HEK293 (cell line): Measurements from ENCODE around the gene APOO.
A peak's percentile ranks its signal among the peaks of the same experiment; 100 is the strongest.

Experiments
- ATF2 ChIP-seq: fragments of 450-650 bp; formaldehyde crosslinking; IDR thresholded peaks from 2 replicates; pipeline ENCODE4 v1.5.1; 2016; ENCODE audit warnings: missing biosample characterization, missing genetic modification characterization, low read depth
- ELK4 ChIP-seq: IDR thresholded peaks from 2 replicates; pipeline ENCODE4 v1.6.1; 2011; ENCODE audit warnings: mild to moderate bottlenecking, low read depth, low read length, borderline replicate concordance
- HOXA7 ChIP-seq: sonication (generic); formaldehyde crosslinking; IDR thresholded peaks from 2 replicates; pipeline ENCODE4 v1.8.1; 2022; ENCODE audit warnings: missing genetic modification reagents, borderline replicate concordance
- HOXD13 ChIP-seq: sonication (generic); formaldehyde crosslinking; IDR thresholded peaks from 2 replicates; pipeline ENCODE4 v1.8.0; 2022; ENCODE audit warnings: missing genetic modification reagents, borderline replicate concordance
- MZF1 ChIP-seq: fragments of 450-650 bp; formaldehyde crosslinking; IDR thresholded peaks from 2 replicates; pipeline ENCODE4 v1.5.1; 2017; ENCODE audit warnings: missing biosample characterization, missing genetic modification characterization, borderline replicate concordance
- PRDM1 ChIP-seq: fragments of 450-650 bp; formaldehyde crosslinking; IDR thresholded peaks from 2 replicates; pipeline ENCODE4; 2016; ENCODE audit warnings: missing biosample characterization, missing genetic modification characterization
- REPIN1 ChIP-seq: fragments of 450-650 bp; formaldehyde crosslinking; IDR thresholded peaks from 2 replicates; pipeline ENCODE4 v1.5.1; 2017; ENCODE audit warnings: missing biosample characterization, missing genetic modification characterization, low read depth
- SP7 ChIP-seq: fragments of 450-650 bp; formaldehyde crosslinking; IDR thresholded peaks from 2 replicates; pipeline ENCODE4 v1.5.1; 2016; ENCODE audit warnings: missing biosample characterization, missing genetic modification characterization
- TSHZ1 ChIP-seq: fragments of 450-650 bp; formaldehyde crosslinking; IDR thresholded peaks from 2 replicates; pipeline ENCODE4 v1.5.1; 2016; ENCODE audit warnings: missing biosample characterization, missing genetic modification characterization, borderline replicate concordance
- ZBTB1 ChIP-seq: fragments of 450-650 bp; formaldehyde crosslinking; IDR thresholded peaks from 2 replicates; pipeline ENCODE4 v1.5.1; 2016; ENCODE audit warnings: missing biosample characterization, missing genetic modification characterization
- ZBTB48 ChIP-seq: fragments of 450-650 bp; formaldehyde crosslinking; IDR thresholded peaks from 2 replicates; pipeline ENCODE4 v1.5.1; 2016; ENCODE audit warnings: missing biosample characterization, missing genetic modification characterization
- ZBTB8A ChIP-seq: fragments of 450-650 bp; formaldehyde crosslinking; IDR thresholded peaks from 2 replicates; pipeline ENCODE4 v1.5.1; 2016; ENCODE audit warnings: missing biosample characterization, missing genetic modification characterization
- ZNF114 ChIP-seq: fragments of 450-650 bp; formaldehyde crosslinking; IDR thresholded peaks from 2 replicates; pipeline ENCODE4 v1.5.0; 2017; ENCODE audit warnings: missing biosample characterization, missing genetic modification characterization
- ZNF169 ChIP-seq: fragments of 450-650 bp; formaldehyde crosslinking; IDR thresholded peaks from 2 replicates; pipeline ENCODE4 v1.5.1; 2016; ENCODE audit warnings: missing biosample characterization, missing genetic modification characterization
- ZNF2 ChIP-seq: fragments of 450-650 bp; formaldehyde crosslinking; IDR thresholded peaks from 2 replicates; pipeline ENCODE4 v1.5.1; 2016; ENCODE audit warnings: missing biosample characterization, missing genetic modification characterization
- ZNF274 ChIP-seq, 2 experiments: fragments of 200-500 bp in 1 of 2; fragments of 450-650 bp in 1 of 2; sonication (Bioruptor generic) in 1 of 2; formaldehyde crosslinking in 1 of 2; IDR thresholded peaks; 2 replicates each; pipeline versions ENCODE4 v1.5.1 to v1.6.1; 2014 to 2016; ENCODE audit warnings: borderline replicate concordance in 1 of 2, inconsistent platforms in 1 of 2, low read length in 1 of 2, missing biosample characterization in 1 of 2, missing genetic modification characterization in 1 of 2
- ZNF302 ChIP-seq: fragments of 450-650 bp; formaldehyde crosslinking; IDR thresholded peaks from 2 replicates; pipeline ENCODE4 v1.5.1; 2016; ENCODE audit warnings: missing biosample characterization, missing genetic modification characterization, low read depth
- ZNF362 ChIP-seq: fragments of 450-650 bp; formaldehyde crosslinking; IDR thresholded peaks from 2 replicates; pipeline ENCODE4 v1.5.1; 2016; ENCODE audit warnings: missing biosample characterization, missing genetic modification characterization
- ZNF513 ChIP-seq: fragments of 450-650 bp; IDR thresholded peaks from 2 replicates; pipeline ENCODE4 v1.5.1; 2018; ENCODE audit warnings: missing biosample characterization, missing genetic modification characterization
- ZNF514 ChIP-seq: fragments of 450-650 bp; formaldehyde crosslinking; IDR thresholded peaks from 2 replicates; pipeline ENCODE4 v1.5.1; 2016; ENCODE audit warnings: missing biosample characterization, missing genetic modification characterization
- ZNF530 ChIP-seq: fragments of 450-650 bp; formaldehyde crosslinking; IDR thresholded peaks from 2 replicates; pipeline ENCODE4 v1.5.1; 2016; ENCODE audit warnings: low read depth, missing biosample characterization, missing genetic modification characterization
- ZNF544 ChIP-seq: fragments of 450-650 bp; formaldehyde crosslinking; IDR thresholded peaks from 2 replicates; pipeline ENCODE4 v1.5.0; 2017; ENCODE audit warnings: missing biosample characterization, missing genetic modification characterization
- ZNF555 ChIP-seq: fragments of 450-650 bp; formaldehyde crosslinking; conservative IDR thresholded peaks from 2 replicates; pipeline ENCODE4 v1.5.1; 2017; ENCODE audit warnings: missing biosample characterization, mild to moderate bottlenecking, missing genetic modification characterization, inconsistent platforms
- ZNF600 ChIP-seq: fragments of 450-650 bp; formaldehyde crosslinking; IDR thresholded peaks from 2 replicates; pipeline ENCODE4 v1.5.1; 2016; ENCODE audit warnings: missing biosample characterization, missing genetic modification characterization
- ZNF624 ChIP-seq: fragments of 450-650 bp; formaldehyde crosslinking; IDR thresholded peaks from 2 replicates; pipeline ENCODE4 v1.5.1; 2017; ENCODE audit warnings: missing biosample characterization, missing genetic modification characterization
- ZNF629 ChIP-seq: fragments of 450-650 bp; formaldehyde crosslinking; IDR thresholded peaks from 2 replicates; pipeline ENCODE4 v1.5.1; 2017; ENCODE audit warnings: missing biosample characterization, missing genetic modification characterization
- ZNF664 ChIP-seq: fragments of 450-650 bp; formaldehyde crosslinking; IDR thresholded peaks from 2 replicates; pipeline ENCODE4 v1.5.1; 2016; ENCODE audit warnings: missing biosample characterization, missing genetic modification characterization
- ZNF692 ChIP-seq: fragments of 450-650 bp; formaldehyde crosslinking; IDR thresholded peaks from 2 replicates; pipeline ENCODE4 v1.5.1; 2016; ENCODE audit warnings: missing biosample characterization, missing genetic modification characterization
- ZNF747 ChIP-seq: fragments of 450-650 bp; formaldehyde crosslinking; IDR thresholded peaks from 2 replicates; pipeline ENCODE4 v1.5.1; 2016; ENCODE audit warnings: missing biosample characterization, missing genetic modification characterization
- ZNF76 ChIP-seq: fragments of 450-650 bp; formaldehyde crosslinking; IDR thresholded peaks from 2 replicates; pipeline ENCODE4; 2016; ENCODE audit warnings: low read depth, missing biosample characterization, missing genetic modification characterization, borderline replicate concordance

Gene APOO

GRCh38 chrX:23792861-23793553 lies 114.7 kb downstream of the APOO start (continued):
- TF ChIP-seq TSHZ1 (tag by site-specific recombination) (peak; percentile 90), HOXD13 (CRISPR knock-in tag) (peak; percentile 46; the same call in 1 of the 2 replicates), ATF2 (peak; percentile 46; the same call in 1 of the 2 replicates), HOXA7 (CRISPR knock-in tag) (no peak), ZNF530 (tag by site-specific recombination) (no peak), ZNF2 (tag by site-specific recombination) (peak; percentile 70), ZNF629 (tag by site-specific recombination) (peak; percentile 74), MZF1 (tag by site-specific recombination) (no peak; the same call in 1 of the 2 replicates), ZNF114 (tag by site-specific recombination) (no peak), ZBTB8A (0 out of 2 replicates have a peak, but pooled peaks have one; percentile 26), ZNF169 (no peak), ZNF514 (tag by site-specific recombination) (no peak), ZNF513 (tag by site-specific recombination) (no peak), REPIN1 (tag by site-specific recombination) (no peak), ZNF555 (tag by site-specific recombination) (no peak), ZNF747 (tag by site-specific recombination) (no peak), ELK4 (no peak), ZNF274 (IDR thresholded peaks at IDR 0.05; ENCODE audit: low read length) (no peak), ZNF274 (tag by site-specific recombination; IDR thresholded peaks at IDR 0.05; ENCODE audit: borderline replicate concordance) (no peak), ZNF362 (tag by site-specific recombination) (no peak), ZNF600 (tag by site-specific recombination) (0 out of 2 replicates have a peak, but pooled peaks have one; percentile 40), SP7 (tag by site-specific recombination) (peak; percentile 84), ZNF544 (tag by site-specific recombination) (no peak), ZBTB48 (tag by site-specific recombination) (no peak), ZNF76 (no peak), ZNF302 (tag by site-specific recombination) (no peak), ZNF624 (tag by site-specific recombination) (no peak), PRDM1 (tag by site-specific recombination) (no peak), ZNF692 (peak; percentile 69), ZNF664 (tag by site-specific recombination) (no peak), ZBTB1 (tag by site-specific recombination) (peak; percentile 34; the same call in 1 of the 2 replicates)
